ENCODE results near the gene PNMA6E.

The PNMA6E gene

GRCh38 chrX:153411988-153412574 lies 10.9 kb upstream of the PNMA6E start:
- Histone ChIP-seq H3K4ac (ENCODE audit: low read depth, low read length) (no peak overlapping the region), H3K9ac (ENCODE audit: low read length) (no peak overlapping the region), H3K79me2 (ENCODE audit: control insufficient read depth, insufficient read depth, low read length) (no peaks in the 10 kb centered on the region), H4K8ac (ENCODE audit: low read depth, low read length) (no peak overlapping the region), H3K79me1 (ENCODE audit: low read length) (no peaks in the 10 kb centered on the region), H3K27me3 (ENCODE audit: insufficient read depth, low read length, poor library complexity) (no peaks in the 10 kb centered on the region), H2BK120ac (ENCODE audit: low read depth, low read length) (no peak overlapping the region), H3K27ac (ENCODE audit: low read depth, low read length) (no peak overlapping the region), H3K4me1 (ENCODE audit: control insufficient read depth, low read depth, low read length) (no peaks in the 10 kb centered on the region), H3K4me2 (ENCODE audit: low read length) (no peak overlapping the region), H2AK5ac (ENCODE audit: low read length) (no peak overlapping the region), H2BK5ac (ENCODE audit: low read length) (no peak overlapping the region), H4K5ac (ENCODE audit: low read length) (no peak overlapping the region), H3K56ac (ENCODE audit: low read length) (no peak overlapping the region), H3K4me3 (ENCODE audit: low read length) (no peak overlapping the region), H3K18ac (ENCODE audit: low read length) (no peak overlapping the region), H2BK15ac (replicated peaks; ENCODE audit: low read depth) (no peak overlapping the region), H3K36me3 (ENCODE audit: control insufficient read depth, insufficient read depth, low read length) (no peaks in the 10 kb centered on the region), H3K23ac (ENCODE audit: low read length) (no peak overlapping the region)
- WGBS (ENCODE audit: extremely low coverage, insufficient coverage, low lambda C conversion rate) = no CpG with 5 or more reads among the region's 17 CpGs
- no peak for DNase-seq

GRCh38 chrX:153411255-153411987 lies 10.3 kb upstream of the PNMA6E start, which contains the start of gene ZFP92:
TSS of gene ZFP92 (plus strand) at chrX:153411472. CDS start at chrX:153418323, 6,851 bp downstream.
- no peaks in the 10 kb centered on the region for H3K79me2 ChIP-seq (ENCODE audit: control insufficient read depth, insufficient read depth, low read length)
- H3K4me2 ChIP-seq (ENCODE audit: low read length) = peak within 1 kb of the TSS; percentile 34
- no peaks in the 10 kb centered on the region for H3K79me1 ChIP-seq (ENCODE audit: low read length)
- no peak within 1 kb of the TSS for H3K56ac ChIP-seq (ENCODE audit: low read length)
- no peak within 1 kb of the TSS for H4K8ac ChIP-seq (ENCODE audit: low read depth, low read length)
- H3K18ac ChIP-seq (ENCODE audit: low read length) = peak within 1 kb of the TSS; percentile 6
- WGBS (ENCODE audit: extremely low coverage, insufficient coverage, low lambda C conversion rate) = no CpG with 5 or more reads among the region's 75 CpGs
- no peaks in the 10 kb centered on the region for H3K4me1 ChIP-seq (ENCODE audit: control insufficient read depth, low read depth, low read length)
- H2AK5ac ChIP-seq (ENCODE audit: low read length) = no peak within 1 kb of the TSS
- DNase-seq = no peak
- H2BK5ac ChIP-seq (ENCODE audit: low read length) = no peak within 1 kb of the TSS
- H3K27ac ChIP-seq (ENCODE audit: low read depth, low read length) = no peak within 1 kb of the TSS
- no peaks in the 10 kb centered on the region for H3K27me3 ChIP-seq (ENCODE audit: insufficient read depth, low read length, poor library complexity)
- no peak within 1 kb of the TSS for H3K4me3 ChIP-seq (ENCODE audit: low read length)
- no peak within 1 kb of the TSS for H2BK120ac ChIP-seq (ENCODE audit: low read depth, low read length)
- no peaks in the 10 kb centered on the region for H3K36me3 ChIP-seq (ENCODE audit: control insufficient read depth, insufficient read depth, low read length)
- H3K4ac ChIP-seq (ENCODE audit: low read depth, low read length) = no peak within 1 kb of the TSS
- H2BK15ac ChIP-seq (replicated peaks; ENCODE audit: low read depth) = no peak within 1 kb of the TSS
- peak within 1 kb of the TSS; percentile 29 for H3K9ac ChIP-seq (ENCODE audit: low read length)
- H4K5ac ChIP-seq (ENCODE audit: low read length) = no peak within 1 kb of the TSS
- H3K23ac ChIP-seq (ENCODE audit: low read length) = no peak within 1 kb of the TSS

- no peak overlapping the region for H2BK15ac ChIP-seq (replicated peaks; ENCODE audit: low read depth)
- H3K36me3 ChIP-seq (ENCODE audit: control insufficient read depth, insufficient read depth, low read length) = no peaks in the 10 kb centered on the region
- H3K79me2 ChIP-seq (ENCODE audit: control insufficient read depth, insufficient read depth, low read length) = no peaks in the 10 kb centered on the region
- H4K5ac ChIP-seq (ENCODE audit: low read length) = no peak overlapping the region
- H3K23ac ChIP-seq (ENCODE audit: low read length) = no peak overlapping the region
- DNase-seq = no peak
- no peak overlapping the region for H3K56ac ChIP-seq (ENCODE audit: low read length)
- no peak overlapping the region for H3K4me3 ChIP-seq (ENCODE audit: low read length)
- no peak overlapping the region for H3K27ac ChIP-seq (ENCODE audit: low read depth, low read length)
- H3K18ac ChIP-seq (ENCODE audit: low read length) = no peak overlapping the region
- WGBS (ENCODE audit: extremely low coverage, insufficient coverage, low lambda C conversion rate) = no CpG with 5 or more reads among the region's 12 CpGs
- no peak overlapping the region for H4K8ac ChIP-seq (ENCODE audit: low read depth, low read length)
- no peak overlapping the region for H2AK5ac ChIP-seq (ENCODE audit: low read length)
- no peak overlapping the region for H3K9ac ChIP-seq (ENCODE audit: low read length)
- no peak overlapping the region for H2BK120ac ChIP-seq (ENCODE audit: low read depth, low read length)
- H3K4me1 ChIP-seq (ENCODE audit: control insufficient read depth, low read depth, low read length) = no peaks in the 10 kb centered on the region
- no peak overlapping the region for H2BK5ac ChIP-seq (ENCODE audit: low read length)
- H3K4me2 ChIP-seq (ENCODE audit: low read length) = peak overlapping the region; percentile 22
- no peak overlapping the region for H3K4ac ChIP-seq (ENCODE audit: low read depth, low read length)
- H3K27me3 ChIP-seq (ENCODE audit: insufficient read depth, low read length, poor library complexity) = no peaks in the 10 kb centered on the region
- no peaks in the 10 kb centered on the region for H3K79me1 ChIP-seq (ENCODE audit: low read length)
Measured at GRCh38 chrX:153410888-153411254, 9.7 kb upstream of the PNMA6E start.

GRCh38 chrX:153410373-153410772 lies 9.2 kb upstream of the PNMA6E start:
- no peak for DNase-seq
- H3K36me3 ChIP-seq (ENCODE audit: control insufficient read depth, insufficient read depth, low read length) = no peaks in the 10 kb centered on the region
- H2BK5ac ChIP-seq (ENCODE audit: low read length) = no peak overlapping the region
- H3K79me1 ChIP-seq (ENCODE audit: low read length) = no peaks in the 10 kb centered on the region
- no peak overlapping the region for H4K5ac ChIP-seq (ENCODE audit: low read length)
- H4K8ac ChIP-seq (ENCODE audit: low read depth, low read length) = no peak overlapping the region
- no peak overlapping the region for H3K4me3 ChIP-seq (ENCODE audit: low read length)
- H2BK120ac ChIP-seq (ENCODE audit: low read depth, low read length) = no peak overlapping the region
- no peaks in the 10 kb centered on the region for H3K27me3 ChIP-seq (ENCODE audit: insufficient read depth, low read length, poor library complexity)
- H3K18ac ChIP-seq (ENCODE audit: low read length) = no peak overlapping the region
- no peaks in the 10 kb centered on the region for H3K79me2 ChIP-seq (ENCODE audit: control insufficient read depth, insufficient read depth, low read length)
- no peaks in the 10 kb centered on the region for H3K4me1 ChIP-seq (ENCODE audit: control insufficient read depth, low read depth, low read length)
- no peak overlapping the region for H3K23ac ChIP-seq (ENCODE audit: low read length)
- H2AK5ac ChIP-seq (ENCODE audit: low read length) = no peak overlapping the region
- H3K9ac ChIP-seq (ENCODE audit: low read length) = no peak overlapping the region
- no peak overlapping the region for H3K27ac ChIP-seq (ENCODE audit: low read depth, low read length)
- no peak overlapping the region for H3K4me2 ChIP-seq (ENCODE audit: low read length)
- no peak overlapping the region for H3K56ac ChIP-seq (ENCODE audit: low read length)
- WGBS (ENCODE audit: extremely low coverage, insufficient coverage, low lambda C conversion rate) = no CpG with 5 or more reads among the region's 15 CpGs
- no peak overlapping the region for H3K4ac ChIP-seq (ENCODE audit: low read depth, low read length)
- no peak overlapping the region for H2BK15ac ChIP-seq (replicated peaks; ENCODE audit: low read depth)

GRCh38 chrX:153409414-153410101 lies 8.4 kb upstream of the PNMA6E start:
- Histone ChIP-seq H3K27ac (ENCODE audit: low read depth, low read length) (no peak overlapping the region), H4K8ac (ENCODE audit: low read depth, low read length) (no peak overlapping the region), H3K36me3 (ENCODE audit: control insufficient read depth, insufficient read depth, low read length) (no peaks in the 10 kb centered on the region), H3K27me3 (ENCODE audit: insufficient read depth, low read length, poor library complexity) (no peaks in the 10 kb centered on the region), H3K4ac (ENCODE audit: low read depth, low read length) (no peak overlapping the region), H3K79me1 (ENCODE audit: low read length) (no peaks in the 10 kb centered on the region), H3K79me2 (ENCODE audit: control insufficient read depth, insufficient read depth, low read length) (no peaks in the 10 kb centered on the region), H3K56ac (ENCODE audit: low read length) (no peak overlapping the region), H3K18ac (ENCODE audit: low read length) (no peak overlapping the region), H2BK120ac (ENCODE audit: low read depth, low read length) (no peak overlapping the region), H3K23ac (ENCODE audit: low read length) (no peak overlapping the region), H3K4me3 (ENCODE audit: low read length) (no peak overlapping the region), H2BK5ac (ENCODE audit: low read length) (no peak overlapping the region), H3K4me2 (ENCODE audit: low read length) (no peak overlapping the region), H2AK5ac (ENCODE audit: low read length) (no peak overlapping the region), H3K4me1 (ENCODE audit: control insufficient read depth, low read depth, low read length) (no peaks in the 10 kb centered on the region), H3K9ac (ENCODE audit: low read length) (no peak overlapping the region), H4K5ac (ENCODE audit: low read length) (no peak overlapping the region), H2BK15ac (replicated peaks; ENCODE audit: low read depth) (no peak overlapping the region)
- no CpG with 5 or more reads among the region's 30 CpGs for WGBS (ENCODE audit: extremely low coverage, insufficient coverage, low lambda C conversion rate)
- no peak for DNase-seq
